Measurements from ENCODE around the gene RILPL2. TPM values are rescaled to one million over a fixed set of nuclear protein-coding genes. Genes with fewer than 3 reads are reported as not detected.

The RILPL2 gene
- total and polyA plus RNA-seq, 2 of the 13 experiments (the other 11 are each of a cell fraction or from before 2014, with no cell fraction given): 2.7 to 8.1 TPM

GRCh38 chr12:123390498-123391426 is 45.7 kb downstream of the RILPL2 start:
- Histone ChIP-seq H3K9ac (ENCODE audit: insufficient read depth, low read depth, low read length) (peak overlapping the region; percentile 85; the same call in 1 of the 2 replicates), H3K4me2 (ENCODE audit: low read depth, low read length) (peak overlapping the region; percentile 65), H3K36me3 (replicated peaks in 1 of 2; ENCODE audit: control insufficient read depth in 1 of 2, insufficient read depth in 2 of 2, low read length in 2 of 2) (peaks cover 14 to 40% of the 10 kb centered on the region in 2 experiments), H4K20me1 (ENCODE audit: insufficient read depth, low read length) (no peaks in the 10 kb centered on the region), H3K27me3 (ENCODE audit: control insufficient read depth in 1 of 2, insufficient read depth in 2 of 2, low read length in 2 of 2) (no peaks in the 10 kb centered on the region), H2AFZ (ENCODE audit: low read length) (no peak overlapping the region), H3K4me3 (replicated peaks in 1 of 3; ENCODE audit: insufficient read depth in 1 of 3, low read depth in 2 of 3, low read length in 3 of 3) (peak overlapping the region in 2 of 3 experiments; percentile 53 to 84; a peak in 2 of 6 replicates), H3K9me3 (ENCODE audit: low read length) (no peaks in the 10 kb centered on the region), H3K79me2 (ENCODE audit: insufficient read depth, low read length) (peaks cover 22% of the 10 kb centered on the region), H3K4me1 (ENCODE audit: insufficient read depth, low read length) (peaks cover 44% of the 10 kb centered on the region), H3K27ac (ENCODE audit: extremely low read length, insufficient read depth, low read length) (no peak overlapping the region)
- in situ Hi-C loops (cut with HindIII; ENCODE audit: extremely low pct_ligation_motif_present, low pct_unique_long_range_greater_than_20kb): no loop called here
- ChIA-PET POLR2A (interaction anchor here (1.1 kb wide), 1 partner anchor 25 kb away, joined by 3 read pairs; the partner anchor contains the start of gene SBNO1), CTCF (ENCODE audit: low intra/inter-chr PET ratio, low total read pairs) (no interaction called here)
- intact Hi-C loops (cut with micrococcal nuclease; ENCODE audit: unreplicated experiment): no loop called here
- WGBS (ENCODE audit: low lambda C conversion rate): 92% methylated on average over 23 of the region's 23 CpGs
- TF ChIP-seq ZNF597 (CRISPR knock-in tag; IDR thresholded peaks at IDR 0.05) (no peak), ZNF607 (CRISPR knock-in tag; IDR thresholded peaks at IDR 0.05; ENCODE audit: borderline replicate concordance) (0 out of 2 replicates have a peak, but pooled peaks have one; percentile 27)
- no peak for ATAC-seq
- no peak for DNase-seq (ENCODE audit: low spot score)
- FAIRE-seq: peak; percentile 4
- BruUV-seq (replicated peaks): TSS peak; percentile 50

GRCh38 chr12:123389560-123390351 is 46.7 kb downstream of the RILPL2 start:
- H3K27ac ChIP-seq (ENCODE audit: extremely low read length, insufficient read depth, low read length): peak overlapping the region; percentile 74
- in situ Hi-C loops (cut with HindIII; ENCODE audit: extremely low pct_ligation_motif_present, low pct_unique_long_range_greater_than_20kb): no loop called here
- ChIA-PET POLR2A (interaction anchor here (1.1 kb wide), 1 partner anchor 24 kb away, joined by 3 read pairs; the partner anchor contains the start of gene SBNO1), CTCF (ENCODE audit: low intra/inter-chr PET ratio, low total read pairs) (no interaction called here)
- peak overlapping the region; percentile 65 for H3K4me2 ChIP-seq (ENCODE audit: low read depth, low read length)
- no peak overlapping the region for H2AFZ ChIP-seq (ENCODE audit: low read length)
- peaks cover 13 to 33% of the 10 kb centered on the region in 2 experiments for H3K36me3 ChIP-seq (replicated peaks in 1 of 2; ENCODE audit: control insufficient read depth in 1 of 2, insufficient read depth in 2 of 2, low read length in 2 of 2)
- DNase-seq (ENCODE audit: low spot score) (peak; percentile 45), FAIRE-seq (no peak), ATAC-seq (peak; percentile 80)
- H3K9ac ChIP-seq (ENCODE audit: insufficient read depth, low read depth, low read length): peak overlapping the region; percentile 85
- intact Hi-C loops (cut with micrococcal nuclease; ENCODE audit: unreplicated experiment): loop anchor here (1.0 kb wide), 1 partner anchor 47 kb away; the partner anchor contains the start of gene RILPL2
- H4K20me1 ChIP-seq (ENCODE audit: insufficient read depth, low read length): no peaks in the 10 kb centered on the region
- no peaks in the 10 kb centered on the region for H3K27me3 ChIP-seq (ENCODE audit: control insufficient read depth in 1 of 2, insufficient read depth in 2 of 2, low read length in 2 of 2)
- BruUV-seq (replicated peaks): no TSS peak
- no peaks in the 10 kb centered on the region for H3K9me3 ChIP-seq (ENCODE audit: low read length)
- 1% methylated on average over 15 of the region's 66 CpGs for WGBS (ENCODE audit: low lambda C conversion rate)
- H3K4me1 ChIP-seq (ENCODE audit: insufficient read depth, low read length): peaks cover 48% of the 10 kb centered on the region
- H3K4me3 ChIP-seq (replicated peaks in 1 of 3; ENCODE audit: insufficient read depth in 1 of 3, low read depth in 2 of 3, low read length in 3 of 3): peak overlapping the region; percentile 53 to 84 (median 69)
- peaks cover 26% of the 10 kb centered on the region for H3K79me2 ChIP-seq (ENCODE audit: insufficient read depth, low read length)
- TF ChIP-seq ZBTB46 (CRISPR knock-in tag; IDR thresholded peaks at IDR 0.05; ENCODE audit: borderline replicate concordance) (no peak), ZNF496 (CRISPR knock-in tag; IDR thresholded peaks at IDR 0.05; ENCODE audit: insufficient replicate concordance) (no peak), HIC2 (CRISPR knock-in tag; IDR thresholded peaks at IDR 0.05; ENCODE audit: low read depth) (no peak), ZNF3 (CRISPR knock-in tag; IDR thresholded peaks at IDR 0.05) (no peak), NFATC3 (CRISPR knock-in tag; IDR thresholded peaks at IDR 0.05) (no peak), SIX4 (CRISPR knock-in tag; IDR thresholded peaks at IDR 0.05) (no peak)

All from HepG2 (cell line).